Posterior cingulate gyrus (tissue), 11 donors: ENCODE results near the gene CGB5.
"Not testable (repeated sequence)": the region's sequence is repeated elsewhere in the genome, so short reads cannot be mapped to it uniquely, and the experiment has no call there.

Experiments used
- DNase-seq, 10 donors: peaks; one replicate each; pipeline versions ENCODE4 v3.0.0 to v3.0.0-alpha.2; 2020 to 2021; ENCODE audit warnings: mixed read lengths in 3 of 10
- intact Hi-C: fragments of 100-400 bp; cut with DNase I; formaldehyde crosslinking; loops from one replicate; pipeline ENCODE4 v1.15.1; 2023

CGB5 gene

DNA sequence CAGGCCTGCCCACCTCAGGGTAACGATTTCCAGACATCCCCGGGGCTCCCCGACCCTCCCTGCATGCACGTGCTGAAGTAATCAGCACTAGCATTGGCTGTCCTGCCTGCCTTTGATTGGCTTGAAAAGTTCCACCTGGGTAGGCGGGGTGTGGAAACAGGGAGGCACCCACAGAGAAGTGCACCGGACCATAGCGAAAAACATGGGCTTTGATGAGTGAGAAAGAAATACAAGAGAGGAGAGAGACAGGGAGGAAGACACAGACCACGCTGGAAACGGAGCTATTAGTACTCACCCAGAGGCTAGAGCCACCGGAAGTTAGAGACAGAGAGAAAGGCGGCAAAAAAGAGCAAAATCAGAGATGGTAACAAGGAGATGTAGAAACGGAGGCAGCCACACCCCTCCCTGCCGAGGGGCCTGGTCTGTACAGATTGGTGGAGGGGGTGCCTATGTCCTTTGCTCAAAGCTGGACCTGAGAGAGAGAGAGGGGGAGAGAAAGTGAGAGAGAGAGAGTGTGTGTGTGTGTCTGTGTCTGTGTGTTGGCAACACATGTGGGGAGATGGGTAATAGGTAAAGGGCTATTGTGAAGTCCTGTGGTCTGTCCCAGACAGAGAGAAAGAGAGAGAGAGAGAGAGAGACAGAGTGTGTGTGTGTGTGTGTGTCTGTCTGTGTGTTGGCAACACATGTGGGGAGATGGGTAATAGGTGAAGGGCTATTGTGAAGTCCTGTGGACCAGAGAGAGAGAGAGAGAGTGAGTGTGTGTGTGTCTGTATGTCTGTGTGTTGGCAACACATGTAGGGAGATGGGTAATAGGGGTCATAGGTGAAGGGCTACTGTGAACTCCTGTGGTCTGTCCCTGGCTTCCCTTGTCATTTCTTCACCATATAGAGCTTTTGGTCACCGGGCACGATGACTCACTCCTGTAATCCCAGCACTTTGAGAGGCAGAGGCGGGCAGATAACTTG is 22.4 kb upstream of the CGB5 start:
- peak in 1 of 10 donors; percentile 24 for DNase-seq
- intact Hi-C loops, result no loop called here

DNA sequence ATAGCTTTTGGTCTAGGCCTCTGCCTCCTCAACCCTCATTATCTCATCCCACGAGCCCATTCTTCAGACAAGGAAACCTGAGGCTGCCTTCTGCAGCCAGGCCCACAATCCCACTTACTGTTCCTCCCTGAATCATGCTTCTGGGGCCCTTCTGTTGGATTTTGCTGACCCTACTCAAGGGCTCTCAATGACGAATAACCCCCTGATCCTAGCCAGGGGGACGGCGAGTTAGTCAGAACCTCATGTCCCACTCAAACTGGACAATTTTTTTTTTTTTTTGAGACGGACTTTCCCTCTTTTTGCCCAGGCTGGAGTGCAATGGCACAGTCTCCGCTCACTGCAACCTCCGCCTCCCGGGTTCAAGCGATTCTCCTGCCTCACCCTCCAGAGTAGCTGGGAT is 21.5 kb upstream of the CGB5 start:
- DNase-seq, result peak in 2 of 10 donors; percentile 15 to 27
- intact Hi-C loops, result no loop called here

DNA sequence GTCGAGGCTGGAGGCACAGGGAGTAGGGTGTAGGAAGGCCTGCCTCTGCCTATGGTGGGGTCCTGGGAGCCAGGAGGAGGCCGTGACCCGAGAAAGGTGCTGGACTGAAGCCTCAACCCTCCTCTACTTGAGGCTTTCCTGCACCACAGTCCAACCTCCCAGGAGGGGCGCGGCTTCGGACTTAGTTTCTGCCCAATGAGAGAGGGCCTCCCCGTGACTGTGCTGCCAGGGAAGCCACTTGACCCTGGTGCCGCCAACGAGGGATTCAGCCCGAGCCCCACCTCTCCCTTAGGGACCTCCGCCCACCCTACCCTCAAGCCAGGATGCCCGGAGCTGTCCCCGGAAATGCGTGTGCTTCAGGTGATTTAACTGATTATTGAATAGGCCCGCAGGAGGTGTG is 19.4 kb upstream of the CGB5 start, which contains the start of gene CGB3:
Gene CGB3 (minus strand): TSS at position 101 of the 400 bp plus-strand sequence. CDS start 362 bp downstream, outside the sequence.
- intact Hi-C loops, result not testable (repeated sequence)

DNA sequence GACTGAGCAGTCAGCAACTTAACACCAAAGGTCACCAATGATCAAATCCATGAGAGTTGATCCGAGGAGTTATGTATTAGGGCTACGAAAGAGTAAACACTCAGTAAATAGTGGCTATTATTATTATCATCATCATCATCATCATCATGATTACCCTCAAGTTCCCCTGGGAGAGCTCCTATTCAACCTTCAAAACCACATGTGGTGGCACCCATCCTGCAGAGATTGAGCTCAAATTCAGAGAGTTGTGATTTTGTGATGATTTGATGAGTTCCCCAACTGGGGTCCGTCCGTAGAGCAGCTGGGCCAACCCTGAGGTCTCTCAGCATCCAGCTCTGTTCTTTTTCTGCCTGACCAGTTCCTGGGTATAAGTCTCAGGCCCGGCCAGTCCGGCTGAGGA is 18.6 kb upstream of the CGB5 start:
- not testable (repeated sequence) for DNase-seq

More for the DNA sequence above, 19.4 kb upstream of the CGB5 start, which contains the start of gene CGB3:
- DNase-seq, result peak in 1 of 10 donors; percentile 5

DNA sequence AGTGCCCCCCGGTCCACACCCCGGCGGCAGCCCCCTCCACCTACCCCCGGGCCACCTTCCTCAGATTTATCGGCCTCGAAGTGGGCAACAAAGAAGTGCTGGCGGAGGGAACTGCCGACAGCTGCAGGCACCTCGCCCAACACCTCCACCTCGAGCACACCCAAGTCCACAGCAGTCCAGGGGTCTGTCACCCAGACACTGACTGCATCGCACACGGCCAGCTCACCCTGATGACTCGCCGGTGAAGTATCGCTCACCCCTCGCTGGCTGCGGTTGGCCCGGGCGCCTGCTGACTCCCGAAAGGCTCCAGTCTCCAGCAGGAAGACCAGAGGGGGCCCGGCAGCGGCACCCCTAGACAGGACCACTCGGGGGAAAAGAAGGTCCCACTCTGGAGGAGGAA is 18.0 kb upstream of the CGB5 start:
- intact Hi-C loops, result not testable (repeated sequence)
- peak in 2 of 10 donors; percentile 8 to 59 for DNase-seq

More for the DNA sequence above, 18.6 kb upstream of the CGB5 start:
- intact Hi-C loops, result not testable (repeated sequence)

DNA sequence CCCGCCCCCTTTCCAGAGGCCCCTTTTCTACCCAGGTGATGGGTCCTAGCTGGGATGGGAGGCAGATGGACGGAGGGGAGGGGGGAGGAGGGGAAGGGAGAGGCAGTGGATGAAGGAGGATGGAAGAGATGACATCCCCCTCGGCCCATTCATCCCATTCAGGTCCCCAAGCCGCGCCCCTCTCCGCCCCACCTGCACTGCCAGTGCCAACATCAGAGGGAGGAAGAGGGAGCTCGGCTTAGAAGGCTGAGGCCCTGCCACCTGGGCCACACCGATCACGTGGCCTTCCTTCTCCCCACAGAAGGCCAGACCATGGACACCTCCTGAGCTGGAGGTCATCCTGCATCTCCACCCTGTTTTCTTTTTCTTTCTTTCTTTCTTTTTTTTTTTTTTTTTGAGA is 15.0 kb upstream of the CGB5 start:
- DNase-seq, result peak in 2 of 10 donors; percentile 30 to 71
- intact Hi-C loops, result not testable (repeated sequence)

DNA sequence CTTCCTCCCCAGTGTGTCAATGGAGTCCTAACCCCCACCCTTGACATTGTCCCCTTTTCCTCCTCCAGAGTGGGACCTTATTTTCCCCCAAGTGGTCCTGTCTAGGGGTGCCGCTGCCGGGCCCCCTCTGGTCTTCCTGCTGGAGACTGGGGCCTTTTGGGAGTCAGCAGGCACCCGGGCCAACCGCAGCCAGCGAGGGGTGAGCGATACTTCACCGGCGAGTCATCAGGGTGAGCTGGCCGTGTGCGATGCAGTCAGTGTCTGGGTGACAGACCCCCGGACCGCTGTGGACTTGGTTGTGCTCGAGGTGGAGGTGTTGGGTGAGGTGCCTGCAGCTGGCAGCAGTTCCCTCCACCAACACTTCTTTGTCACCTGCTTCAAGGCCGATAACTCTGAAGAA is 13.9 kb upstream of the CGB5 start:
- intact Hi-C loops, result not testable (repeated sequence)
- DNase-seq, result peak in 2 of 10 donors; percentile 25 to 65

DNA sequence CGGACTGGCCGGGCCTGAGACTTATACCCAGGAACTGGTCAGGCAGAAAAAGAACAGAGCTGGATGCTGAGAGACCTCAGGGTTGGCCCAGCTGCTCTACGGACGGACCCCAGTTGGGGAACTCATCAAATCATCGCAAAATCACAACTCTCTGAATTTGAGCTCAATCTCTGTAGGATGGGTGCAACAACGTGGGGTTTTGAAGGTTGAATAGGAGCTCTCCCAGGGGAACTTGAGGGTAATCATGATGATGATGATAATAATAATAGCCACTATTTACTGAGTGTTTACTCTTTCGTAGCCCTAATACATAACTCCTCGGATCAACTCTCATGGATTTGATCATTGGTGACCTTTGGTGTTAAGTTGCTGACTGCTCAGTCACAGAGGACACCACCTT is 13.3 kb upstream of the CGB5 start:
- DNase-seq, result peak in 1 of 10 donors; percentile 4
- intact Hi-C loops, result not testable (repeated sequence)

DNA sequence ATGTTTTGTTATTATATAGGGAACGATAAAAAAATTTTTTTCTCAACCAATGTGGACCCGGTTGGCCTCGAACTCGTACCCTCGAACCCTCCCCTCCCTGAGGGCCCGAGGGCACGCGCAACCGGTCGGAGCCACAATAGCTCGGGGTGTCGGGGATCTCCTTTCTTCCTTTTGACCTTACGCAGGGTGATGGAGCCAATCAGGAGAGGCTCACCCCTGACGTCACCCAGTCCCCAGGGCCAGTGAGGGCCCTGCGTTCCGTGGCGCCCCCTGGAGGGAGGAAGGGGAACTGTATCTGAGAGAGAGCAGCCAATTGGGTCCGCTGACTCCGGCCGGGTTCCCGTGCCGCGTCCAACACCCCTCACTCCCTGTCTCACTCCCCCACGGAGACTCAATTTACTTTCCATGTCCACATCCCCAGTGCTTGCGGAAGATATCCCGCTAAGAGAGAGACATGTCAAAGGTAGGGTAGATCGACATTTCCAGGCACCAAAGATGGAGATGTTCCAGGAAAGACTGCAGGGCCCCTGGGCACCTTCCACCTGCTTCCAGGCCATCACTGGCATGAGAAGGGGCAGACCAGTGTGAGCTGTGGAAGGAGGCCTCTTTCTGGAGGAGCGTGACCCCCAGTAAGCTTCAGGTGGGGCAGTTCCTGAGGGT is 11.9 kb upstream of the CGB5 start, which contains the start of gene CGB2:
Gene CGB2 (plus strand): TSS at position 249 of the 660 bp plus-strand sequence. CDS start 206 bp downstream, at position 455.
- peak in 1 of 10 donors; percentile 70 for DNase-seq
- intact Hi-C loops, result not testable (repeated sequence)

DNA sequence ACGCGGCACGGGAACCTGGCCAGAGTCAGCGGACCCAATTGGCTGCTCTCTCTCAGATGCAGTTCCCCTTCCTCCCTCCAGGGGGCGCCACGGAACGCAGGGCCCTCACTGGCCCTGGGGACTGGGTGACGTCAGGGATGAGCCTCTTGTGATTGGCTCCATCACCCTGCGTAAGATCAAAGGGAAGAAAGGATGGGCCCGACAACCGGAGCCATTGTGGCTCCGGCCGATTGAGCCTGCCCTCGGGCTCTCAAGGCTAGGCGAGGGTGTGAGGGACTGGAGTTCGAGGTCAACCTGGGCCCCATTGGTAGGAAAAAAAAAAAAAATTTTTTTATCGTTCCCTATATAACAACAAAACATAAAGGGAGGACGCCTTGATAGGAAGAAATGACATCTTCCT is 6.8 kb upstream of the CGB5 start, which contains the start of gene CGB1:
Gene CGB1 (minus strand): TSS at position 81 of the 400 bp plus-strand sequence. CDS start 184 bp downstream, outside the sequence.
- peak in 2 of 10 donors; percentile 33 to 45 for DNase-seq
- intact Hi-C loops, result not testable (repeated sequence)

DNA sequence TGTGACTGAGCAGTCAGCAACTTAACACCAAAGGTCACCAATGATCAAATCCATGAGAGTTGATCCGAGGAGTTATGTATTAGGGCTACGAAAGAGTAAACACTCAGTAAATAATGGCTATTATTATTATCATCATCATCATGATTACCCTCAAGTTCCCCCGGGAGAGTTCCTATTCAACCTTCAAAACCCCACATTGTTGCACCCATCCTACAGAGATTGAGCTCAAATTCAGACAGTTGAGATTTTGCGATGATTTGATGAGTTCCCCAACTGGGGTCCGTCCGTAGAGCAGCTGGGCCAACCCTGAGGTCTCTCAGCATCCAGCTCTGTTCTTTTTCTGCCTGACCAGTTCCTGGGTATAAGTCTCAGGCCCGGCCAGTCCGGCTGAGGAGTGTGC is 5.5 kb upstream of the CGB5 start:
- intact Hi-C loops, result not testable (repeated sequence)

DNA sequence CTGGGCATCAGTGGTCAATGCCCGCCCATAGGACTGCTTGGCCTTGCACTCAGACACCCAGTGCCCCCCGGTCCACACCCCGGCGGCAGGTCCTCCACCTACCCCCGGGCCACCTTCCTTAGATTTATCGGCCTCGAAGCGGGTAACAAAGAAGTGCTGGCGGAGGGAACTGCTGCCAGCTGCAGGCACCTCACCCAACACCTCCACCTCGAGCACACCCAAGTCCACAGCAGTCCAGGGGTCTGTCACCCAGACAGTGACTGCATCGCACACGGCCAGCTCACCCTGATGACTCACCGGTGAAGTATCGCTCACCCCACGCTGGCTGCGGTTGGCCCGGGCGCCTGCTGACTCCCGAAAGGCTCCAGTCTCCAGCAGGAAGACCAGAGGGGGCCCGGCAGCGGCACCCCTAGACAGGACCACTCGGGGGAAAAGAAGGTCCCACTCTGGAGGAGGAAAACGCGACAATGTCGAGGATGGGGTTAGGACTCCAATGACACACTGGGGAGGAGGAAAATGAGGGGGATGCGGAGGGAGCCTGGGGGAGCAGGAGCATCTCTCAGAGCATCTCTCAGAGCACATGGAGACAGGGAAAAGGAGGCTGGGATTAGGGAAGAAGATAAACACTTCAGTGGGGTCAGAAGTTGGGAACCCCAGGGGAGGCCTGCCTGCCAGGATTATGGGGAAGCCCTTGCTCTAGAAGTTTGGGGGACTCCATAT is 4.9 kb upstream of the CGB5 start:
- intact Hi-C loops, result not testable (repeated sequence)
- peak in 2 of 10 donors; percentile 44 to 72 for DNase-seq

More for the DNA sequence above, 5.5 kb upstream of the CGB5 start:
- not testable (repeated sequence) for DNase-seq

DNA sequence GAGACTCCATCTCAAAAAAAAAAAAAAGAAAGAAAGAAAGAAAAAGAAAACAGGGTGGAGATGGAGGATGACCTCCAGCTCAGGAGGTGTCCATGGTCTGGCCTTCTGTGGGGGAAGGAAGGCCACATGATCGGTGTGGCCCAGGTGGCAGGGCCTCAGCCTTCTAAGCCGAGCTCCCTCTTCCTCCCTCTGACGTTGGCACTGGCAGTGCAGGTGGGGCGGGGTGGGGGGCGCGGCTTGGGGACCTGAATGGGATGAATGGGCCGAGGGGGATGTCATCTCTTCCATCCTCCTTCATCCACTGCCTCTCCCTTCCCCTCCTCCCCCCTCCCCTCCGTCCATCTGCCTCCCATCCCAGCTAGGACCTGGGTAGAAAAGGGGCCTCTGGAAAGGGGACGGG is 3.9 kb upstream of the CGB5 start:
- DNase-seq, result peak in 2 of 10 donors; percentile 55 to 61
- intact Hi-C loops, result not testable (repeated sequence)

DNA sequence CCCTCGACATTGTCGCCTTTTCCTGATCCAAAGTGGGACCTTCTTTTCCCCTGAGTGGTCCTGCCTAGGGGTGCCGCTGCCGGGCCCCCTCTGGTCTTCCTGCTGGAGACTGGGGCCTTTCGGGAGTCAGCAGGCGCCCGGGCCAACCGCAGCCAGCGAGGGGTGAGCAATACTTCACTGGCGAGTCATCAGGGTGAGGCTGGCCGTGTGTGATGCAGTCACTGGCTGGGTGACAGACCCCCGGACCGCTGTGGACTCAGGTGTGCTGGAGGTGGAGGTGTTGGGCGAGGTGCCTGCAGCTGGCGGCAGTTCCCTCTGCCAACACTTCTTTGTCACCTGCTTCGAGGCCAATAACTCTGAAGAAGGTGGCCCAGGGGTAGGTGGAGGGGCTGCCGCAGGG is 1.5 kb upstream of the CGB5 start:
- DNase-seq, result peak in 2 of 10 donors; percentile 63 to 83
- intact Hi-C loops, result no loop called here

DNA sequence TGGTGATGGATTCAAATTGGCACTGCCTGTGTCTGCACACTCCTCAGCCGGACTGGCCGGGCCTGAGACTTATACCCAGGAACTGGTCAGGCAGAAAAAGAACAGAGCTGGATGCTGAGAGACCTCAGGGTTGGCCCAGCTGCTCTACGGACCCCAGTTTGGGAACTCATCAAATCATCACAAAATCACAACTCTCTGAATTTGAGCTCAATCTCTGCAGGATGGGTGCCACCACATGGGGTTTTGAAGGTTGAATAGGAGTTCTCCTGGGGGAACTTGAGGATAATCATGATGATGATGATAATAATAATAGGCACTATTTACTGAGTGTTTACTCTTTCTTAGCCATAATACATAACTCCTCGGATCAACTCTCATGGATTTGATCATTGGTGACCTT is 982 bp upstream of the CGB5 start:
- DNase-seq, intact Hi-C loops: not testable (repeated sequence)

DNA sequence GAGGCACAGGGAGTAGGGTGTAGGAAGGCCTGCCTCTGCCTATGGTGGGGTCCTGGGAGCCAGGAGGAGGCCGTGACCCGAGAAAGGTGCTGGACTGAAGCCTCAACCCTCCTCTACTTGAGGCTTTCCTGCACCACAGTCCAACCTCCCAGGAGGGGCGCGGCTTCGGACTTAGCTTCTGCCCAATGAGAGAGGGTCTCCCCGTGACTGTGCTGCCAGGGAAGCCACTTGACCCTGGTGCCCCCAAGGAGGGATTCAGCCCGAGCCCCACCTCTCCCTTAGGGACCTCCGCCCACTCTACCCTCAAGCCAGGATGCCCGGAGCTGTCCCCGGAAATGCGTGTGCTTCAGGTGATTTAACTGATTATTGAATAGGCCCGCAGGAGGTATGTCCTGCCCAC is 5.4 kb downstream of the CGB5 start, which contains the start of gene CGB8:
Gene CGB8 (minus strand): TSS at position 101 of the 400 bp plus-strand sequence. CDS start 372 bp downstream, outside the sequence.
- DNase-seq, result peak in 1 of 10 donors; percentile 50
- intact Hi-C loops, result not testable (repeated sequence)

DNA sequence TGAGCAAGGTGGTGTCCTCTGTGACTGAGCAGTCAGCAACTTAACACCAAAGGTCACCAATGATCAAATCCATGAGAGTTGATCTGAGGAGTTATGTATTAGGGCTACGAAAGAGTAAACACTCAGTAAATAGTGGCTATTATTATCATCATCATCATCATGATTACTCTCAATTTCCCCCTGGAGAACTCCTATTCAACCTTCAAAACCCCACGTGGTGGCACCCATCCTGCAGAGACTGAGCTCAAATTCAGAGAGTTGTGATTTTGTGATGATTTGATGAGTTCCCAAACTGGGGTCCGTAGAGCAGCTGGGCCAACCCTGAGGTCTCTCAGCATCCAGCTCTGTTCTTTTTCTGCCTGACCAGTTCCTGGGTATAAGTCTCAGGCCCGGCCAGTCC is 6.2 kb downstream of the CGB5 start:
- intact Hi-C loops, DNase-seq: not testable (repeated sequence)

DNA sequence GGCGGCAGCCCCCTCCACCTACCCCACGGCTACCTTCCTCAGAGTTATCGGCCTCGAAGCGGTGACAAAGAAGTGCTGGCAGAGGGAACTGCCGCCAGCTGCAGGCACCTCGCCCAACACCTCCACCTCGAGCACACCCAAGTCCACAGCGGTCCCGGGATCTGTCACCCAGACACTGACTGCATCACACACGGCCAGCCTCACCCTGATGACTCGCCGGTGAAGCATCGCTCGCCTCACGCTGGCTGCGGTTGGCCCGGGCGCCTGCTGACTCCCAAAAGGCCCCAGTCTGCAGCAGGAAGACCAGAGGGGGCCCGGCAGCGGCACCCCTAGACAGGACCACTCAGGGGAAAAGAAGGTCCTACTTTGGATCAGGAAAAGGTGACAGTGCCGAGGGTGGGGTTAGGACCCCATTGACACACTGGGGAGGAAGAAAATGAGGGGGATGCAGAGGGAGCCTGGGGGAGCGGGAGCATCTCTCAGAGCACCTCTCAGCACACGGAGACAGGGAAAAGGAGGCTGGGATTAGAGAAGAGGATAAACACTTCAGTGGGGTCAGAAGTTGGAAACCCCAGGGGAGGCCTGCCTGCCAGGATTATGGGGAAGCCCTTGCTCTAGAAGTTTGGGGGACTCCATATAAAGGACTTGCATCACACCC is 6.9 kb downstream of the CGB5 start:
- intact Hi-C loops, result not testable (repeated sequence)

More for the DNA sequence above, 6.9 kb downstream of the CGB5 start:
- DNase-seq, result peak in 2 of 10 donors; percentile 68 to 80
